Measurements from ENCODE around the gene ZNF440.
"Not testable (repeated sequence)": the region's sequence is repeated elsewhere in the genome, so short reads cannot be mapped to it uniquely, and the experiment has no call there.

Gene ZNF440

GRCh38 chr19:11814029-11814699 lies at the start of gene ZNF440:
ZNF440 (plus strand) TSS chr19:11814273; CDS start chr19:11814448, 175 bp downstream.
- DNase-seq = peak; percentile 93 to 95

GRCh38 chr19:11766597-11767591 lies 47.2 kb upstream of the ZNF440 start, which contains the start of gene ZNF441:
ZNF441 (plus strand) TSS chr19:11767000; CDS start chr19:11767194, 194 bp downstream.
- peak; percentile 98 to 99 for DNase-seq

GRCh38 chr19:11767633-11768133 lies 46.4 kb upstream of the ZNF440 start:
- peak; percentile 29 to 34 for DNase-seq

- DNase-seq = no peak
Measured at GRCh38 chr19:11769995-11770394, 44.1 kb upstream of the ZNF440 start.

GRCh38 chr19:11771520-11771919 lies 42.6 kb upstream of the ZNF440 start:
- not testable (repeated sequence) for DNase-seq

GRCh38 chr19:11776669-11777068 lies 37.4 kb upstream of the ZNF440 start:
- not testable (repeated sequence) for DNase-seq

- no peak for DNase-seq
Measured at GRCh38 chr19:11780431-11781020, 33.5 kb upstream of the ZNF440 start.

GRCh38 chr19:11781295-11782057 lies 32.6 kb upstream of the ZNF440 start:
- DNase-seq = no peak

GRCh38 chr19:11783767-11784166 lies 30.3 kb upstream of the ZNF440 start:
- no peak for DNase-seq

- DNase-seq = no peak
Measured at GRCh38 chr19:11784356-11784755, 29.7 kb upstream of the ZNF440 start.

- no peak for DNase-seq
Measured at GRCh38 chr19:11787536-11787935, 26.5 kb upstream of the ZNF440 start.

GRCh38 chr19:11792942-11793341 lies 21.1 kb upstream of the ZNF440 start:
- DNase-seq = no peak

- DNase-seq = peak; percentile 77 to 83
Measured at GRCh38 chr19:11797491-11797890, 16.6 kb upstream of the ZNF440 start.

GRCh38 chr19:11798391-11799330 lies 15.4 kb upstream of the ZNF440 start, which contains the start of gene ZNF491:
ZNF491 (plus strand) TSS chr19:11798523; CDS start chr19:11805954, 7,431 bp downstream.
- peak; percentile 90 to 93 for DNase-seq

GRCh38 chr19:11806354-11807098 lies 7.5 kb upstream of the ZNF440 start:
- DNase-seq = no peak

- DNase-seq = no peak
Measured at GRCh38 chr19:11807099-11807380, 7.0 kb upstream of the ZNF440 start.

- no peak for DNase-seq
Measured at GRCh38 chr19:11813703-11814028, 407 bp upstream of the ZNF440 start.

- DNase-seq = no peak
Measured at GRCh38 chr19:11814700-11815035, 595 bp downstream of the ZNF440 start.

- DNase-seq = no peak
Measured at GRCh38 chr19:11821474-11822109, 7.5 kb downstream of the ZNF440 start.

Data from activated CD4-positive, alpha-beta T cell treated with anti-CD3 and anti-CD28 coated beads, Interleukin-2, amount 50 U/mL, for 48 hours (primary cell).